Caco-2 (cell line): ENCODE data around the gene GALNT14. TPM values are rescaled to one million over a fixed set of nuclear protein-coding genes. Genes with fewer than 3 reads are reported as not detected.

Source experiments
- BruUV-seq: library from RNA; stranded (reverse); fragments of 400-500 nt; replicated peaks from 2 replicates; lab custom pipeline; 2021; lab: Mats Ljungman, UMichigan
- CTCF ChIA-PET: fragments of 300-600 bp; sonication (Branson Sonifier 250); formaldehyde crosslinking; loops from one replicate; lab custom pipeline; 2022; ENCODE audit warnings: antibody characterized with exemption; lab: Charles Lee
- POLR2A ChIA-PET: fragments of 300-600 bp; sonication (Branson Sonifier 250); formaldehyde crosslinking; loops from one replicate; lab custom pipeline; 2022; ENCODE audit warnings: antibody characterized with exemption; lab: Charles Lee
- DNase-seq, 2 experiments: peaks; one replicate each; pipeline versions ENCODE4 v3.0.0 to v3.0.0-alpha.2; 2020 to 2022
- H3K27me3 ChIP-seq: replicated peaks from 2 replicates; pipeline ENCODE4 v1.6.0; 2011; ENCODE audit warnings: low read length; ENCODE audit not compliant: control insufficient read depth, insufficient read depth
- H3K36me3 ChIP-seq: 2 replicates; pipeline ENCODE4 v1.5.1; 2011; ENCODE audit warnings: low read length; ENCODE audit not compliant: control insufficient read depth, insufficient read depth
- H3K4me1 ChIP-seq: fragments of 250-450 bp; sonication (Bioruptor Pico); 2 replicates; pipeline ENCODE4 v1.5.1; 2020; ENCODE audit warnings: mild to moderate bottlenecking
- H3K4me3 ChIP-seq: 2 replicates; pipeline ENCODE4 v1.5.1; 2011; ENCODE audit warnings: low read depth, mild to moderate bottlenecking, control low read depth, low read length
- H3K9me3 ChIP-seq: fragments of 250-450 bp; sonication (Bioruptor Pico); 2 replicates; pipeline ENCODE4 v1.5.1; 2020; ENCODE audit warnings: mild to moderate bottlenecking, moderate library complexity
- H3K27ac Mint-ChIP-seq: one replicate; pipeline ENCODE4 v1.8.0; 2022; ENCODE audit warnings: mixed read lengths; ENCODE audit not compliant: unreplicated experiment
- H3K27me3 Mint-ChIP-seq: one replicate; pipeline ENCODE4 v1.8.0; 2022; ENCODE audit warnings: mixed read lengths; ENCODE audit not compliant: insufficient read depth, unreplicated experiment
- H3K36me3 Mint-ChIP-seq: one replicate; pipeline ENCODE4 v1.8.0; 2022; ENCODE audit warnings: mild to moderate bottlenecking, mixed read lengths; ENCODE audit not compliant: insufficient read depth, unreplicated experiment
- H3K4me1 Mint-ChIP-seq: one replicate; pipeline ENCODE4 v1.8.0; 2022; ENCODE audit warnings: low read depth, mixed read lengths; ENCODE audit not compliant: unreplicated experiment
- H3K4me3 Mint-ChIP-seq: one replicate; pipeline ENCODE4 v1.8.0; 2022; ENCODE audit warnings: mild to moderate bottlenecking, moderate library complexity, mixed read lengths; ENCODE audit not compliant: unreplicated experiment
- H3K9me3 Mint-ChIP-seq: one replicate; pipeline ENCODE4 v1.8.0; 2022; ENCODE audit warnings: mixed read lengths; ENCODE audit not compliant: unreplicated experiment
- CTCF ChIP-seq, 2 experiments: fragments of 200-600 bp in 1 of 2; IDR thresholded peaks; 1 replicate in 1 of 2; 2 replicates in 1 of 2; pipeline versions ENCODE4 v1.5.1 to v1.8.0; 2011 to 2022; ENCODE audit warnings: antibody characterized with exemption in 1 of 2, control low read depth in 1 of 2, inconsistent platforms in 1 of 2, low read depth in 1 of 2, low read length in 1 of 2, mild to moderate bottlenecking in 1 of 2, moderate library complexity in 1 of 2; ENCODE audit not compliant: insufficient read depth in 1 of 2, severe bottlenecking in 1 of 2, unreplicated experiment in 1 of 2
- intact Hi-C: fragments of 100-400 bp; cut with micrococcal nuclease; formaldehyde crosslinking; loops from one replicate; pipeline ENCODE4 v1.10.0; 2022; ENCODE audit not compliant: unreplicated experiment
- total RNA-seq: library from RNA; stranded (reverse); gene quantifications from 2 replicates; pipeline ENCODE4 v1.2.3, GENCODE V29; 2022

Gene GALNT14
- total RNA-seq, 1 experiment from 2014 or later, result not detected

GRCh38 chr2:31101701-31102100, 36.5 kb downstream of the GALNT14 start:
- POLR2A ChIA-PET, result no interaction called here
- CTCF ChIA-PET, result no interaction called here
- no peak for TF ChIP-seq CTCF (IDR thresholded peaks at IDR 0.05; ENCODE audit: insufficient read depth in 1 of 2, low read depth in 1 of 2, low read length in 1 of 2, severe bottlenecking in 1 of 2, unreplicated experiment in 1 of 2)
- intact Hi-C loops, result no loop called here
- no TSS peak for BruUV-seq
- Mint-ChIP-seq H3K36me3 (no peaks in the 10 kb centered on the region), H3K27me3 (peaks cover 29% of the 10 kb centered on the region), H3K4me1 (no peaks in the 10 kb centered on the region), H3K4me3 (no peak overlapping the region), H3K27ac (no peak overlapping the region), H3K9me3 (no peaks in the 10 kb centered on the region)
- Histone ChIP-seq H3K4me1 (no peaks in the 10 kb centered on the region), H3K27me3 (no peaks in the 10 kb centered on the region), H3K4me3 (no peak overlapping the region), H3K36me3 (no peaks in the 10 kb centered on the region), H3K9me3 (no peaks in the 10 kb centered on the region)
- no peak for DNase-seq

GRCh38 chr2:31097962-31098613, 40.2 kb downstream of the GALNT14 start:
- Mint-ChIP-seq H3K27ac (no peak overlapping the region), H3K4me1 (no peaks in the 10 kb centered on the region), H3K4me3 (no peak overlapping the region), H3K9me3 (no peaks in the 10 kb centered on the region), H3K36me3 (no peaks in the 10 kb centered on the region), H3K27me3 (peaks cover 18% of the 10 kb centered on the region)
- Histone ChIP-seq H3K27me3 (no peaks in the 10 kb centered on the region), H3K4me3 (no peak overlapping the region), H3K36me3 (no peaks in the 10 kb centered on the region), H3K9me3 (no peaks in the 10 kb centered on the region), H3K4me1 (no peaks in the 10 kb centered on the region)
- ChIA-PET POLR2A (no interaction called here), CTCF (no interaction called here)
- BruUV-seq, result no TSS peak
- DNase-seq, result no peak
- intact Hi-C loops, result no loop called here
- TF ChIP-seq CTCF (IDR thresholded peaks at IDR 0.05; ENCODE audit: insufficient read depth in 1 of 2, low read depth in 1 of 2, low read length in 1 of 2, severe bottlenecking in 1 of 2, unreplicated experiment in 1 of 2), result no peak

GRCh38 chr2:31090188-31090587, 48.1 kb downstream of the GALNT14 start:
- H3K4me3 ChIP-seq, result no peak overlapping the region
- H3K36me3 ChIP-seq, result no peaks in the 10 kb centered on the region
- no peaks in the 10 kb centered on the region for H3K9me3 Mint-ChIP-seq
- H3K27ac Mint-ChIP-seq, result no peak overlapping the region
- no peak for TF ChIP-seq CTCF (IDR thresholded peaks at IDR 0.05; ENCODE audit: insufficient read depth in 1 of 2, low read depth in 1 of 2, low read length in 1 of 2, severe bottlenecking in 1 of 2, unreplicated experiment in 1 of 2)
- peaks cover 15% of the 10 kb centered on the region for H3K27me3 Mint-ChIP-seq
- H3K4me1 Mint-ChIP-seq, result no peaks in the 10 kb centered on the region
- H3K4me1 ChIP-seq, result no peaks in the 10 kb centered on the region
- H3K36me3 Mint-ChIP-seq, result no peaks in the 10 kb centered on the region
- ChIA-PET POLR2A (no interaction called here), CTCF (interaction anchor here (2.5 kb wide), 1 partner anchor 80 kb away, joined by 13 read pairs; no protein-coding TSS in a partner anchor)
- no peak for DNase-seq
- intact Hi-C loops, result no loop called here
- BruUV-seq, result no TSS peak
- no peaks in the 10 kb centered on the region for H3K9me3 ChIP-seq
- no peak overlapping the region for H3K4me3 Mint-ChIP-seq
- H3K27me3 ChIP-seq, result no peaks in the 10 kb centered on the region
